ENCODE results near the gene SLC38A5.

DNA sequence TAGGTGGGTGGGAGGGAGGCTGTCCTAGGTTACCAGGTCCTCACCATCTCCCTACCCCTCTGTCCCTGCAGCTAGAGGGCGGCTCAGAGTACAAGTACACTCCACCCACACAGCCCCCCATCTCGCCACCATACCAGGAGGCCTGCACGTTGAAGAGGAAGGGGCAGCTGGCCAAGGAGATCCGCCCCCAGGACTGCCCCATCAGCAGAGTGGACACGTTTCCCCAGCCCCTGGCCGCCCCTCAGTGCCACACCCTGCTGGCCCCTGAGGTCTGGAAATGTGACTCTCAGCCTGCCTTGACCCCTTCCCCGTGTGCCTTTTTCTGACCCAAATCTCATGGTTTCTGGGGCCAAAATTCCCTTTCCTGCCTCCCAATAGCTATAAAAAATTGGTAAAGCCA lies 12.5 kb upstream of the SLC38A5 start:
- no peak for TF ChIP-seq EZH2 (IDR thresholded peaks at IDR 0.05)
- TF ChIP-seq, protein P1, sequence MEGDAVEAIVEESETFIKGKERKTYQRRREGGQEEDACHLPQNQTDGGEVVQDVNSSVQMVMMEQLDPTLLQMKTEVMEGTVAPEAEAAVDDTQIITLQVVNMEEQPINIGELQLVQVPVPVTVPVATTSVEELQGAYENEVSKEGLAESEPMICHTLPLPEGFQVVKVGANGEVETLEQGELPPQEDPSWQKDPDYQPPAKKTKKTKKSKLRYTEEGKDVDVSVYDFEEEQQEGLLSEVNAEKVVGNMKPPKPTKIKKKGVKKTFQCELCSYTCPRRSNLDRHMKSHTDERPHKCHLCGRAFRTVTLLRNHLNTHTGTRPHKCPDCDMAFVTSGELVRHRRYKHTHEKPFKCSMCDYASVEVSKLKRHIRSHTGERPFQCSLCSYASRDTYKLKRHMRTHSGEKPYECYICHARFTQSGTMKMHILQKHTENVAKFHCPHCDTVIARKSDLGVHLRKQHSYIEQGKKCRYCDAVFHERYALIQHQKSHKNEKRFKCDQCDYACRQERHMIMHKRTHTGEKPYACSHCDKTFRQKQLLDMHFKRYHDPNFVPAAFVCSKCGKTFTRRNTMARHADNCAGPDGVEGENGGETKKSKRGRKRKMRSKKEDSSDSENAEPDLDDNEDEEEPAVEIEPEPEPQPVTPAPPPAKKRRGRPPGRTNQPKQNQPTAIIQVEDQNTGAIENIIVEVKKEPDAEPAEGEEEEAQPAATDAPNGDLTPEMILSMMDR (IDR thresholded peaks at IDR 0.05): no peak

Measured in neural progenitor cell (in vitro differentiated cells).